ENCODE data around the gene MPIG6B.

Gene MPIG6B

DNA sequence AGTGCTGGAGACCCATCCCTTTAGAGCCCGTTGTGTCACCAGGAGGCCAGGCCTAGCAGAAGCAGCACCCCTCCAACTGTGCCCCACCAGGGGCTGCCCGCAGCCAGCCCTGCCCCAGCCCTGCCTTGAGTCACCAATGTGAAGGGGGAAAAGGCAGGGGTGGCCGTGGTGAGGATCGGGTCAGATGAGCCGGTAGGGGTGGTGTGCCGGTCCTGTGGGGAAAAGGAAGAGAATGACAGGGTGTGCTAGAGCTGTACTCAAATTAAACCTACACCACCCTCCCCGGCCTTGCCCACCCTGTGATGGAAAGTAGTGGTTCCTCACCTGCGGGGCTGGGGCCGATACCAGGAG is 42.4 kb downstream of the MPIG6B start:
- no peak for FAIRE-seq
- DNase-seq (ENCODE audit: insufficient read length, low spot score), result no peak

- FAIRE-seq, result no peak
Measured at GRCh38 chr6:31765910-31766794, 43.0 kb downstream of the MPIG6B start.

GRCh38 chr6:31767096-31767645 is 44.0 kb downstream of the MPIG6B start:
- FAIRE-seq (no peak), DNase-seq (ENCODE audit: insufficient read length, low spot score) (no peak)

More at GRCh38 chr6:31765910-31766794, 43.0 kb downstream of the MPIG6B start:
- DNase-seq (ENCODE audit: insufficient read length, low spot score), result no peak

DNA sequence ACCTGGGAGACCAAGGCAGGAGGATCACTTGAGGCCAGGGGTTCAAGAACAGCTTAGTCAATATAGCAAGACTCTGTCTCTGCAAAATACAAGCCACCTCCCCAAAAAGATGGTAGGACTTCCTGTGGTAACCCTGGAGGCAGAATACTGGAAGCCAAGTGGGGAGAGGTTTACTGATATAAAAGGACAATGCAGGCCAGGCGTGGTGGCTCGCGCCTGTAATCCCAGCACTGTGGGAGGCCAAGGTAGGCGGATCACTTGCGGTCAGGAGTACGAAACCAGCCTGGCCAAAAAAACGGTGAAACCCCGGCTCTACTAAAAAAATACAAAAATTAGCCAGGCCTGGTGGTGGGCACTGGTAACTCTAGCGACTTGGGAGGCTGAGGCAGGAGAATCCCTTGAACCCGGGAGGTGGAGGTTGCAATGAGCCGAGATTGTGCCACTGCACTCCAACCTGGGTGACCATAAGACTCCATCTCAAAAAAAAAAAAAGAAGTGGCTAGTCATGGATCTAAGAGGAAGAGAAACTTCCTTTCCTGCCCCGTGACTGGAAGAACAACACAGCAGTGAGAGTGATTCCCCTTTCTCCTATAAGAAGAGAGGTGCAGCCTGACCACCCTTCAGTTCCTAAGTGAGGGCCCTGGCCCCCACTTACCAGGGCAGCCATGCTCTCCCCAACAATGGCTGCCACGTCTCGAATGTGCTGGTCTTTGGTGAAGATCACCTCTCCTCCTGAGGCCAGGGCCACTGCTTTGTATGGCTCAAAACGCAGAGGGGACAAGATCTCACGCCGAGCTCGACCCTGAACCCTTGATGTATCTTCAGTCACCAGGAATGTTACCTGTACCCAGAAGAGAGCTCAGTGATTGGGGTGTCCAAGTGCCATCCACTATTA is 45.4 kb downstream of the MPIG6B start:
- FAIRE-seq, result no peak
- no peak for DNase-seq (ENCODE audit: insufficient read length, low spot score)

- peak; percentile 62 for FAIRE-seq
- DNase-seq (ENCODE audit: insufficient read length, low spot score), result peak; percentile 85
Measured at GRCh38 chr6:31769684-31770371, 46.7 kb downstream of the MPIG6B start.

DNA sequence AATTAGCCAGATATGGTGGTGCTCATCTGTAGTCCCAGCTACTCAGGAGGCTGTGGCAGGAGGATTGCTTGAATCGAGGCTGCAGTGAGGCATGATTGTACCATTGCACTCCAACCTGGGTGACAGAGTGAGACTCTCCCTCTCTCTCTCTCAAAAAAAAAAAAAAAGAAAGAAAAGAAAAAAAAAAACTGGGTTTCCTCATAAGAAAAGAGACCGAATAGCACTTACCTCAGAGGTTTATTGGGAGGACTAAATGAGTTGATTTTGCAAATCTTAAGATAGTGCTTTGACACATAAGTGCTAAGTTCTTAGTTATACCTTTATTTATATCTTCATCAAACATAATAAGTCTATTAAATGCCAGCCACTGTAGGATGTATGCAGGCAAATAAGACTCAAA is 47.7 kb downstream of the MPIG6B start:
- no peak for DNase-seq (ENCODE audit: insufficient read length, low spot score)
- no peak for FAIRE-seq

- FAIRE-seq, result no peak
- DNase-seq (ENCODE audit: insufficient read length, low spot score), result no peak
Measured at GRCh38 chr6:31771992-31772358, 48.8 kb downstream of the MPIG6B start.

DNA sequence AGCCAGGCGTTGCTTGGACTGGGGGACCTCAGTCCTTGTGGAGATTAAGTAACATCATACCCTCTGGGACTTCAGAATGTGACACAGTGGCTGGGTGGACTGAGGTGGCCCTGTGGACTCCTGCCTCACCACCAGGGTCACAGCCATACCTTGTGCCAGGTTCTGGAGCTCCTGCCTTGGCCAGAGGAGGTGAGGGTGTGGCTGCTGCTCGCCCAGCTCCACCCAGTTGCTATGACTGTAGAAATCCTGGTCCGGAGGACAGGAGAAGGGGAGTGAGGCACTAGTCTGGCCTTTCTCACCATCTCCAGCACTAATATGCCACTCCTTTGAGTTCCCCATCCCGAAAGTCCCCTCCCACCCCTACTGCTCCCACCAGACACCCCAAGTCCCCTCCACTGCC is 52.0 kb downstream of the MPIG6B start:
- DNase-seq (ENCODE audit: insufficient read length, low spot score) (no peak), FAIRE-seq (no peak)

- DNase-seq (ENCODE audit: insufficient read length, low spot score) (no peak), FAIRE-seq (no peak)
Measured at GRCh38 chr6:31775633-31776484, 52.7 kb downstream of the MPIG6B start.

All from GM19239 (cell line).